Ishikawa (cell line): ENCODE data around the gene KLHL25.

Source experiments
- CEBPB ChIP-seq: IDR thresholded peaks from 2 replicates; pipeline ENCODE4 v1.6.1; 2012
- CREB1 ChIP-seq: IDR thresholded peaks from 2 replicates; pipeline ENCODE4 v1.6.1; 2012; ENCODE audit warnings: low read depth
- EGR1 ChIP-seq: IDR thresholded peaks from 2 replicates; pipeline ENCODE4 v1.6.1; 2012
- EP300 ChIP-seq: IDR thresholded peaks from 2 replicates; pipeline ENCODE4 v1.6.1; 2012; ENCODE audit warnings: borderline replicate concordance
- FOXM1 ChIP-seq: IDR thresholded peaks from 2 replicates; pipeline ENCODE4 v1.6.1; 2012; ENCODE audit warnings: low read depth, borderline replicate concordance
- NFIC ChIP-seq: IDR thresholded peaks from 2 replicates; pipeline ENCODE4 v1.6.1; 2012
- RAD21 ChIP-seq: IDR thresholded peaks from 2 replicates; pipeline ENCODE4 v1.6.1; 2012; ENCODE audit warnings: low read depth
- TAF1 ChIP-seq: IDR thresholded peaks from 2 replicates; pipeline ENCODE4 v1.6.1; 2012; ENCODE audit warnings: low read depth, mild to moderate bottlenecking
- TEAD4 ChIP-seq: IDR thresholded peaks from 2 replicates; pipeline ENCODE4 v1.6.1; 2012
- YY1 ChIP-seq: IDR thresholded peaks from 2 replicates; pipeline ENCODE4 v1.6.1; 2012; ENCODE audit warnings: low read depth
- ZBTB7A ChIP-seq: IDR thresholded peaks from 2 replicates; pipeline ENCODE4 v1.6.1; 2012; ENCODE audit warnings: low read depth
- TF ChIP-seq, protein P1 (sequence below): IDR thresholded peaks from 2 replicates; pipeline ENCODE4 v1.6.1; 2012
- TF ChIP-seq, protein P2 (sequence below): IDR thresholded peaks from 2 replicates; pipeline ENCODE4 v1.6.1; 2012; ENCODE audit warnings: low read depth, mild to moderate bottlenecking

- TF ChIP-seq EP300 (no peak), RAD21 (peak; percentile 74; the same call in 1 of the 2 replicates), CREB1 (no peak), TAF1 (no peak), NFIC (0 out of 2 replicates have a peak, but pooled peaks have one; percentile 19), CEBPB (peak; percentile 92), TEAD4 (0 out of 2 replicates have a peak, but pooled peaks have one; percentile 15), YY1 (no peak), FOXM1 (no peak), ZBTB7A (no peak), EGR1 (no peak)
- TF ChIP-seq, protein P1, sequence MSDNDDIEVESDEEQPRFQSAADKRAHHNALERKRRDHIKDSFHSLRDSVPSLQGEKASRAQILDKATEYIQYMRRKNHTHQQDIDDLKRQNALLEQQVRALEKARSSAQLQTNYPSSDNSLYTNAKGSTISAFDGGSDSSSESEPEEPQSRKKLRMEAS = peak; percentile 83
- TF ChIP-seq, protein P2, sequence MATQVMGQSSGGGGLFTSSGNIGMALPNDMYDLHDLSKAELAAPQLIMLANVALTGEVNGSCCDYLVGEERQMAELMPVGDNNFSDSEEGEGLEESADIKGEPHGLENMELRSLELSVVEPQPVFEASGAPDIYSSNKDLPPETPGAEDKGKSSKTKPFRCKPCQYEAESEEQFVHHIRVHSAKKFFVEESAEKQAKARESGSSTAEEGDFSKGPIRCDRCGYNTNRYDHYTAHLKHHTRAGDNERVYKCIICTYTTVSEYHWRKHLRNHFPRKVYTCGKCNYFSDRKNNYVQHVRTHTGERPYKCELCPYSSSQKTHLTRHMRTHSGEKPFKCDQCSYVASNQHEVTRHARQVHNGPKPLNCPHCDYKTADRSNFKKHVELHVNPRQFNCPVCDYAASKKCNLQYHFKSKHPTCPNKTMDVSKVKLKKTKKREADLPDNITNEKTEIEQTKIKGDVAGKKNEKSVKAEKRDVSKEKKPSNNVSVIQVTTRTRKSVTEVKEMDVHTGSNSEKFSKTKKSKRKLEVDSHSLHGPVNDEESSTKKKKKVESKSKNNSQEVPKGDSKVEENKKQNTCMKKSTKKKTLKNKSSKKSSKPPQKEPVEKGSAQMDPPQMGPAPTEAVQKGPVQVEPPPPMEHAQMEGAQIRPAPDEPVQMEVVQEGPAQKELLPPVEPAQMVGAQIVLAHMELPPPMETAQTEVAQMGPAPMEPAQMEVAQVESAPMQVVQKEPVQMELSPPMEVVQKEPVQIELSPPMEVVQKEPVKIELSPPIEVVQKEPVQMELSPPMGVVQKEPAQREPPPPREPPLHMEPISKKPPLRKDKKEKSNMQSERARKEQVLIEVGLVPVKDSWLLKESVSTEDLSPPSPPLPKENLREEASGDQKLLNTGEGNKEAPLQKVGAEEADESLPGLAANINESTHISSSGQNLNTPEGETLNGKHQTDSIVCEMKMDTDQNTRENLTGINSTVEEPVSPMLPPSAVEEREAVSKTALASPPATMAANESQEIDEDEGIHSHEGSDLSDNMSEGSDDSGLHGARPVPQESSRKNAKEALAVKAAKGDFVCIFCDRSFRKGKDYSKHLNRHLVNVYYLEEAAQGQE = no peak
These were observed 45.5 kb upstream of the KLHL25 start for GRCh38 chr15:85840079-85840801.
